H9 (cell line): ENCODE measurements around the gene EIF1AD. TPM values are rescaled to one million over a fixed set of nuclear protein-coding genes. Genes with fewer than 3 reads are reported as not detected.
A peak's percentile ranks its signal among the peaks of the same experiment; 100 is the strongest.

Experiments used
- DNase-seq: peaks from one replicate; pipeline ENCODE4 v3.0.0-alpha.2; 2017
- H2AFZ ChIP-seq: one replicate; pipeline ENCODE4 v1.6.1; 2013; ENCODE audit warnings: mild to moderate bottlenecking, low read length, control low read depth, moderate library complexity
- H2AK5ac ChIP-seq: 2 replicates; pipeline ENCODE4 v1.6.1; 2013; ENCODE audit warnings: low read length, control low read depth, mixed read lengths; ENCODE audit not compliant: insufficient read length
- H2BK120ac ChIP-seq: one replicate; pipeline ENCODE4 v1.6.1; 2013; ENCODE audit warnings: low read depth, mild to moderate bottlenecking, low read length, control low read depth, inconsistent platforms; ENCODE audit not compliant: poor library complexity, severe bottlenecking
- H2BK12ac ChIP-seq: 2 replicates; pipeline ENCODE4 v1.6.1; 2013; ENCODE audit warnings: low read length, control low read depth, mixed read lengths, low read depth; ENCODE audit not compliant: insufficient read length
- H2BK15ac ChIP-seq: 2 replicates; pipeline ENCODE4 v1.6.1; 2013; ENCODE audit warnings: low read depth, low read length, control low read depth
- H2BK20ac ChIP-seq: one replicate; pipeline ENCODE4 v1.6.1; 2013; ENCODE audit warnings: low read depth, mild to moderate bottlenecking, low read length, control low read depth, inconsistent platforms; ENCODE audit not compliant: poor library complexity, severe bottlenecking
- H2BK5ac ChIP-seq: 2 replicates; pipeline ENCODE4 v1.6.1; 2013; ENCODE audit warnings: low read length, control low read depth, mixed read lengths; ENCODE audit not compliant: insufficient read length
- H3K14ac ChIP-seq: 2 replicates; pipeline ENCODE4 v1.6.1; 2013; ENCODE audit warnings: low read length, control low read depth; ENCODE audit not compliant: insufficient read depth
- H3K18ac ChIP-seq: 2 replicates; pipeline ENCODE4 v1.6.1; 2013; ENCODE audit warnings: low read depth, mild to moderate bottlenecking, mixed read lengths, low read length, control low read depth; ENCODE audit not compliant: insufficient read length
- H3K23ac ChIP-seq: 2 replicates; pipeline ENCODE4 v1.6.1; 2013; ENCODE audit warnings: low read length, control low read depth, mixed read lengths, low read depth; ENCODE audit not compliant: insufficient read length
- H3K23me2 ChIP-seq: 2 replicates; pipeline ENCODE4 v1.6.1; 2013; ENCODE audit warnings: low read depth, mild to moderate bottlenecking, mixed read lengths, low read length, control low read depth; ENCODE audit not compliant: insufficient read length, poor library complexity, severe bottlenecking
- H3K27ac ChIP-seq: 2 replicates; pipeline ENCODE4 v1.5.1; 2013; ENCODE audit warnings: low read length, control low read depth, mixed read lengths, low read depth; ENCODE audit not compliant: insufficient read length
- H3K27me3 ChIP-seq: 2 replicates; pipeline ENCODE4 v1.6.1; 2013; ENCODE audit warnings: low read length, control low read depth, inconsistent platforms; ENCODE audit not compliant: insufficient read depth
- H3K4ac ChIP-seq: 2 replicates; pipeline ENCODE4 v1.6.1; 2013; ENCODE audit warnings: low read depth, mild to moderate bottlenecking, control low read depth, inconsistent platforms, low read length, moderate library complexity
- H3K4me1 ChIP-seq: 2 replicates; pipeline ENCODE4 v1.6.1; 2013; ENCODE audit warnings: low read length, control low read depth, inconsistent platforms; ENCODE audit not compliant: insufficient read depth
- H3K4me2 ChIP-seq: 2 replicates; pipeline ENCODE4 v1.6.1; 2013; ENCODE audit warnings: low read length, control low read depth, mixed read lengths; ENCODE audit not compliant: insufficient read length, insufficient read depth
- H3K56ac ChIP-seq: 2 replicates; pipeline ENCODE4 v1.6.1; 2013; ENCODE audit warnings: low read depth, mild to moderate bottlenecking, mixed read lengths, low read length, control low read depth; ENCODE audit not compliant: insufficient read length
- H3K79me1 ChIP-seq: 2 replicates; pipeline ENCODE4 v1.6.1; 2013; ENCODE audit warnings: low read depth, mild to moderate bottlenecking, moderate library complexity, low read length, control low read depth, inconsistent platforms; ENCODE audit not compliant: insufficient read depth, poor library complexity, severe bottlenecking
- H3K79me2 ChIP-seq: 2 replicates; pipeline ENCODE4 v1.6.1; 2013; ENCODE audit warnings: low read length, control low read depth, inconsistent platforms; ENCODE audit not compliant: insufficient read depth
- H3K9ac ChIP-seq: 2 replicates; pipeline ENCODE4 v1.6.1; 2013; ENCODE audit warnings: low read length, control low read depth, mixed read lengths; ENCODE audit not compliant: insufficient read length; ENCODE audit errors: extremely low read depth
- H3K9me3 ChIP-seq: one replicate; pipeline ENCODE4 v1.6.1; 2013; ENCODE audit warnings: low read depth, low read length, inconsistent platforms; ENCODE audit not compliant: control insufficient read depth
- H3T11ph ChIP-seq: one replicate; pipeline ENCODE4 v1.6.1; 2013; ENCODE audit warnings: mild to moderate bottlenecking, low read length, control low read depth, inconsistent platforms
- H4K20me1 ChIP-seq: one replicate; pipeline ENCODE4 v1.6.1; 2013; ENCODE audit not compliant: control insufficient read depth, insufficient read length, insufficient read depth
- H4K5ac ChIP-seq: 2 replicates; pipeline ENCODE4 v1.6.1; 2013; ENCODE audit warnings: low read depth, mild to moderate bottlenecking, mixed read lengths, low read length, control low read depth; ENCODE audit not compliant: insufficient read length
- H4K8ac ChIP-seq: replicated peaks from 2 replicates; pipeline ENCODE4 v1.6.1; 2013; ENCODE audit warnings: low read length, control low read depth, mixed read lengths, low read depth; ENCODE audit not compliant: insufficient read length
- H4K91ac ChIP-seq: 2 replicates; pipeline ENCODE4 v1.6.1; 2013; ENCODE audit warnings: low read depth, mild to moderate bottlenecking, moderate library complexity, mixed read lengths, low read length, control low read depth; ENCODE audit not compliant: insufficient read length
- H3K27ac Mint-ChIP-seq, 3 experiments: 2 replicates in 2 of 3; 3 replicates in 1 of 3; pipeline ENCODE4 v1.8.0; 2020 to 2021; ENCODE audit warnings: mixed read lengths in 3 of 3, mild to moderate bottlenecking in 1 of 3, moderate library complexity in 1 of 3
- H3K27me3 Mint-ChIP-seq: 2 replicates; pipeline ENCODE4 v1.8.0; 2021; ENCODE audit warnings: low read depth, mild to moderate bottlenecking, moderate library complexity, mixed read lengths
- H3K36me3 Mint-ChIP-seq, 3 experiments: 2 replicates in 2 of 3; 3 replicates in 1 of 3; pipeline ENCODE4 v1.8.0; 2020 to 2021; ENCODE audit warnings: low read depth in 3 of 3, mixed read lengths in 3 of 3; ENCODE audit not compliant: insufficient read depth in 1 of 3
- H3K4me1 Mint-ChIP-seq, 2 experiments: 2 replicates each; pipeline ENCODE4 v1.8.0; 2020; ENCODE audit warnings: mixed read lengths in 2 of 2
- H3K4me3 Mint-ChIP-seq, 2 experiments: 2 replicates in 1 of 2; 3 replicates in 1 of 2; pipeline ENCODE4 v1.8.0; 2020 to 2021; ENCODE audit warnings: mild to moderate bottlenecking in 2 of 2, mixed read lengths in 2 of 2, moderate library complexity in 1 of 2
- H3K9me3 Mint-ChIP-seq, 2 experiments: 2 replicates in 1 of 2; 3 replicates in 1 of 2; pipeline ENCODE4 v1.8.0; 2020; ENCODE audit warnings: mild to moderate bottlenecking in 2 of 2, mixed read lengths in 2 of 2, moderate library complexity in 1 of 2
- CTCF ChIP-seq: fragments of 200-600 bp; sonication (generic); conservative IDR thresholded peaks from 3 replicates; pipeline ENCODE4 v1.8.0; 2021; ENCODE audit warnings: antibody characterized with exemption, mild to moderate bottlenecking
- WGBS: extraction: QIAGEN DNeasy Blood & Tissue Kit; methylation state at CpG from one replicate; pipeline ENCODE4 v1.1.7; 2013; ENCODE audit warnings: missing lambda C conversion rate, low lambda C conversion rate, mixed read lengths; ENCODE audit not compliant: insufficient read length; ENCODE audit errors: extremely low coverage; 5-methylcytosine and 5-hydroxymethylcytosine counted together
- total RNA-seq: library from RNA; stranded (reverse); gene quantifications from 2 replicates; pipeline ENCODE4 v1.2.1, GENCODE V29; 2021

EIF1AD gene
- total RNA-seq, 1 experiment from 2014 or later, result 46.7 TPM

GRCh38 chr11:65947133-65947532, 54.8 kb downstream of the EIF1AD start:
- Histone ChIP-seq H4K20me1 (no peaks in the 10 kb centered on the region), H2BK12ac (peak overlapping the region; percentile 100), H3K14ac (peak overlapping the region; percentile 74), H3K23me2 (peaks cover 8% of the 10 kb centered on the region), H3K18ac (peak overlapping the region; percentile 88), H4K8ac (no peak overlapping the region), H4K5ac (no peak overlapping the region), H3K4me2 (no peak overlapping the region), H2BK5ac (no peak overlapping the region), H3T11ph (no peak overlapping the region), H3K9me3 (no peaks in the 10 kb centered on the region), H3K4me1 (peaks cover 11% of the 10 kb centered on the region), H4K91ac (peak overlapping the region; percentile 60), H3K79me2 (no peaks in the 10 kb centered on the region), H3K4ac (peak overlapping the region; percentile 81; the same call in 1 of the 2 replicates), H3K27ac (no peak overlapping the region), H2BK15ac (no peak overlapping the region), H2AK5ac (no peak overlapping the region), H2BK120ac (no peak overlapping the region), H3K56ac (no peak overlapping the region), H2BK20ac (no peak overlapping the region), H3K79me1 (no peaks in the 10 kb centered on the region), H2AFZ (no peak overlapping the region), H3K27me3 (no peaks in the 10 kb centered on the region), H3K23ac (no peak overlapping the region), H3K9ac (no peak overlapping the region)
- no CpG with 5 or more reads among the region's 13 CpGs for WGBS
- DNase-seq, result peak; percentile 55
- peaks cover 7% of the 10 kb centered on the region for H3K27me3 Mint-ChIP-seq
- H3K27ac Mint-ChIP-seq, result peak overlapping the region; percentile 64 to 95 (median 95); a peak in 5 of 7 replicates
- no peak overlapping the region for H3K4me3 Mint-ChIP-seq
- H3K9me3 Mint-ChIP-seq, result no peaks in the 10 kb centered on the region; a peak in 1 of 5 replicates
- peaks cover 0 to 18% (median 2%) of the 10 kb centered on the region in 3 experiments; a peak in 4 of 7 replicates for H3K36me3 Mint-ChIP-seq
- peaks cover 22 to 36% of the 10 kb centered on the region in 2 experiments for H3K4me1 Mint-ChIP-seq
- 0 out of 3 replicates have a peak, but pooled peaks have one; percentile 9 for TF ChIP-seq CTCF
